SK-N-SH (cell line): ENCODE data around the gene CA6. TPM values are rescaled to one million over a fixed set of nuclear protein-coding genes. Genes with fewer than 3 reads are reported as not detected.

Source experiments
- CTCF ChIA-PET: fragments of 300-600, 350-600 bp; formaldehyde crosslinking; extraction: SDS; loops from one replicate; lab custom pipeline; 2021; lab: Yijun Ruan, JAX
- POLR2A ChIA-PET: fragments of 350-600 bp; sonication (Branson Sonifier 250); formaldehyde crosslinking; extraction: SDS; loops from one replicate; lab custom pipeline; 2020; ENCODE audit warnings: antibody characterized with exemption, inconsistent platforms; lab: Yijun Ruan, JAX
- DNase-seq: peaks from one replicate; pipeline ENCODE4 v3.0.0; 2012
- H2AFZ ChIP-seq: fragments of 200-600 bp; sonication (generic); 2 replicates; pipeline ENCODE4 v1.8.1; 2016; ENCODE audit warnings: antibody characterized with exemption, mild to moderate bottlenecking, low read depth
- H3F3A ChIP-seq: fragments of 200-600 bp; sonication (generic); replicated peaks from 2 replicates; pipeline ENCODE3; 2016; ENCODE audit warnings: antibody characterized with exemption, mild to moderate bottlenecking; ENCODE audit not compliant: insufficient read depth
- H3K27ac ChIP-seq, 2 experiments: fragments of 200-500 bp in 1 of 2; fragments of 200-600 bp in 1 of 2; sonication (Bioruptor generic) in 1 of 2; sonication (generic), shearing (Covaris generic) in 1 of 2; 2 replicates each; pipeline versions ENCODE4 v1.5.1 to v1.6.1; 2014 to 2016; ENCODE audit warnings: low read depth in 2 of 2, inconsistent platforms in 1 of 2, low read length in 1 of 2, mild to moderate bottlenecking in 1 of 2, mixed read lengths in 1 of 2
- H3K27me3 ChIP-seq: fragments of 200-600 bp; sonication (generic), shearing (Covaris generic); 2 replicates; pipeline ENCODE4 v1.6.1; 2016; ENCODE audit warnings: mixed run types; ENCODE audit not compliant: insufficient read depth
- H3K36me3 ChIP-seq, 2 experiments: fragments of 200-500 bp in 1 of 2; fragments of 200-600 bp in 1 of 2; sonication (Bioruptor generic) in 1 of 2; sonication (generic) in 1 of 2; replicated peaks in 1 of 2; 2 replicates each; pipeline versions ENCODE3 to v1.5.1; 2014 to 2016; ENCODE audit warnings: low read length in 1 of 2, mild to moderate bottlenecking in 1 of 2; ENCODE audit not compliant: insufficient read depth in 2 of 2, control insufficient read depth in 1 of 2
- H3K4me1 ChIP-seq, 2 experiments: fragments of 200-500 bp in 1 of 2; fragments of 200-600 bp in 1 of 2; sonication (Bioruptor generic) in 1 of 2; sonication (generic), shearing (Covaris generic) in 1 of 2; 2 replicates each; pipeline versions ENCODE4 v1.5.1 to v1.6.1; 2014 to 2016; ENCODE audit warnings: low read depth in 1 of 2, low read length in 1 of 2, mixed run types in 1 of 2; ENCODE audit not compliant: insufficient read depth in 2 of 2, control insufficient read depth in 1 of 2
- H3K4me2 ChIP-seq: fragments of 200-600 bp; sonication (generic), shearing (Covaris generic); 2 replicates; pipeline ENCODE4 v1.6.1; 2017; ENCODE audit warnings: mixed run types
- H3K4me3 ChIP-seq, 2 experiments: fragments of 200-500 bp in 1 of 2; fragments of 200-600 bp in 1 of 2; sonication (Bioruptor generic) in 1 of 2; sonication (generic), shearing (Covaris generic) in 1 of 2; 2 replicates each; pipeline versions ENCODE4 v1.5.1 to v1.8.1; 2014 to 2016; ENCODE audit warnings: low read depth in 2 of 2, inconsistent platforms in 1 of 2, low read length in 1 of 2, mild to moderate bottlenecking in 1 of 2, mixed read lengths in 1 of 2, moderate library complexity in 1 of 2
- H3K79me2 ChIP-seq: fragments of 200-600 bp; sonication (generic); 2 replicates; pipeline ENCODE4 v1.8.1; 2017; ENCODE audit warnings: mild to moderate bottlenecking; ENCODE audit not compliant: insufficient read depth
- H3K9ac ChIP-seq: fragments of 200-600 bp; sonication (generic); 2 replicates; pipeline ENCODE4 v1.6.1; 2017; ENCODE audit warnings: mixed run types
- H3K9me2 ChIP-seq: fragments of 200-600 bp; sonication (generic); 2 replicates; pipeline ENCODE4 v1.6.1; 2017; ENCODE audit warnings: mixed run types
- H3K9me3 ChIP-seq: fragments of 200-600 bp; sonication (generic); 2 replicates; pipeline ENCODE4 v1.6.1; 2017; ENCODE audit warnings: mixed run types, mild to moderate bottlenecking, moderate library complexity
- H4K20me1 ChIP-seq: fragments of 200-600 bp; sonication (generic); 2 replicates; pipeline ENCODE4 v1.6.1; 2017; ENCODE audit warnings: mild to moderate bottlenecking, mixed run types; ENCODE audit not compliant: insufficient read depth
- EP300 ChIP-seq, 2 experiments: IDR thresholded peaks; 2 replicates each; pipeline versions ENCODE4 v1.4.0 to v1.6.1; 2012; ENCODE audit warnings: borderline replicate concordance in 1 of 2, low read depth in 1 of 2, low read length in 1 of 2
- MAX ChIP-seq: IDR thresholded peaks from 2 replicates; pipeline ENCODE4 v1.4.0; 2012; ENCODE audit warnings: low read depth
- NRF1 ChIP-seq: IDR thresholded peaks from 2 replicates; pipeline ENCODE4 v1.6.1; 2012; ENCODE audit warnings: low read depth, mild to moderate bottlenecking, low read length
- PBX3 ChIP-seq: IDR thresholded peaks from 2 replicates; pipeline ENCODE4; 2012
- POLR2AphosphoS5 ChIP-seq: IDR thresholded peaks from 2 replicates; pipeline ENCODE4 v1.6.1; 2012; ENCODE audit warnings: low read depth, low read length
- RAD21 ChIP-seq: IDR thresholded peaks from 2 replicates; pipeline ENCODE4 v1.6.1; 2012; ENCODE audit warnings: mild to moderate bottlenecking, low read length
- REST ChIP-seq: IDR thresholded peaks from 2 replicates; pipeline ENCODE4 v1.6.1; 2012; ENCODE audit warnings: mild to moderate bottlenecking, low read depth, low read length, moderate library complexity
- SIN3A ChIP-seq: IDR thresholded peaks from 2 replicates; pipeline ENCODE4 v1.6.1; 2012; ENCODE audit warnings: low read depth, mild to moderate bottlenecking, low read length, moderate library complexity, borderline replicate concordance
- TAF1 ChIP-seq: IDR thresholded peaks from 2 replicates; pipeline ENCODE4 v1.6.1; 2012; ENCODE audit warnings: low read depth, mild to moderate bottlenecking, low read length, moderate library complexity, borderline replicate concordance
- USF1 ChIP-seq: IDR thresholded peaks from 2 replicates; pipeline ENCODE4 v1.4.0; 2012; ENCODE audit warnings: low read depth, borderline replicate concordance
- USF2 ChIP-seq: fragments of 150-350 bp; IDR thresholded peaks from 2 replicates; pipeline ENCODE4 v1.6.1; 2017; ENCODE audit warnings: antibody characterized with exemption, low read length, low read depth, borderline replicate concordance
- YY1 ChIP-seq: IDR thresholded peaks from 2 replicates; pipeline ENCODE4 v1.4.0; 2012; ENCODE audit warnings: low read depth, mild to moderate bottlenecking
- ZBTB33 ChIP-seq: IDR thresholded peaks from 2 replicates; pipeline ENCODE4 v1.4.0; 2012; ENCODE audit warnings: low read depth, borderline replicate concordance
- WGBS: methylation state at CpG from one replicate; pipeline ENCODE4 v1.1.6; 2017; ENCODE audit warnings: low lambda C conversion rate; 5-methylcytosine and 5-hydroxymethylcytosine counted together
- polyA plus RNA-seq, 3 experiments: library from polyadenylated mRNA; depleted of rRNA; stranded (reverse); fragments of >200 nt; gene quantifications; 2 replicates each; pipeline ENCODE4 v1.2.3, GENCODE V29; 2012

CA6 gene
- polyA plus RNA-seq, 1 of the 3 experiments (the other 2 are of a cell fraction): not detected

- CTCF ChIA-PET: interaction anchor here (1.2 to 3.5 kb wide), 10 partner anchors 8 to 145 kb away, joined by 3 to 24 read pairs (median 8); no protein-coding TSS in a partner anchor
- no peaks in the 10 kb centered on the region for H4K20me1 ChIP-seq
- WGBS: 71% methylated on average over 6 of the region's 11 CpGs
- H3K4me1 ChIP-seq: no peaks in the 10 kb centered on the region
- H3K27me3 ChIP-seq: no peaks in the 10 kb centered on the region
- H3K36me3 ChIP-seq: no peaks in the 10 kb centered on the region
- no peaks in the 10 kb centered on the region for H3K9me2 ChIP-seq
- no peak overlapping the region for H3K9ac ChIP-seq
- H3F3A ChIP-seq: no peaks in the 10 kb centered on the region
- no peak overlapping the region for H3K4me3 ChIP-seq
- POLR2A ChIA-PET: no interaction called here
- no peaks in the 10 kb centered on the region for H3K79me2 ChIP-seq
- no peaks in the 10 kb centered on the region for H3K9me3 ChIP-seq
- DNase-seq: no peak
- no peak overlapping the region for H2AFZ ChIP-seq
- no peak overlapping the region for H3K27ac ChIP-seq
- TF ChIP-seq USF1: no peak
- no peak for TF ChIP-seq MAX
- no peak for TF ChIP-seq NRF1
- TF ChIP-seq ZBTB33: no peak
- TF ChIP-seq YY1: no peak
- no peak for TF ChIP-seq TAF1
- TF ChIP-seq POLR2AphosphoS5: no peak
- TF ChIP-seq REST: no peak
- TF ChIP-seq USF2: no peak
- no peak for TF ChIP-seq EP300 (IDR thresholded peaks at IDR 0.05; ENCODE audit: borderline replicate concordance in 1 of 2, low read depth in 1 of 2, low read length in 1 of 2)
- TF ChIP-seq SIN3A: no peak
- TF ChIP-seq PBX3: no peak
- no peak for TF ChIP-seq RAD21
- no peak overlapping the region for H3K4me2 ChIP-seq
These were observed 58.5 kb downstream of the CA6 start for GRCh38 chr1:9004031-9004699.
